Measurements from ENCODE around the gene MLH3.

Gene MLH3

GRCh38 chr14:75079521-75079920 is 28.3 kb upstream of the MLH3 start:
- H3K27ac ChIP-seq (replicated peaks), result no peak overlapping the region
- no peak overlapping the region for H3K4me3 ChIP-seq (replicated peaks; ENCODE audit: insufficient read depth, low read length)
- no peak for DNase-seq (ENCODE audit: low read depth in 1 of 2, low spot score in 1 of 2)

GRCh38 chr14:75077794-75078193 is 26.5 kb upstream of the MLH3 start:
- DNase-seq (ENCODE audit: low read depth in 1 of 2, low spot score in 1 of 2), result no peak
- TF ChIP-seq POLR2AphosphoS5 (IDR thresholded peaks at IDR 0.05; ENCODE audit: low read depth), result no peak
- no peak for TF ChIP-seq REST (IDR thresholded peaks at IDR 0.05; ENCODE audit: insufficient replicate concordance, low read depth)
- no peak for TF ChIP-seq CTCF (IDR thresholded peaks at IDR 0.05; ENCODE audit: insufficient read depth, low read length)
- TF ChIP-seq SPI1 (IDR thresholded peaks at IDR 0.05; ENCODE audit: borderline replicate concordance, low read depth), result no peak
- no peak for TF ChIP-seq GABPA (IDR thresholded peaks at IDR 0.05; ENCODE audit: low read depth)
- H3K4me3 ChIP-seq (replicated peaks; ENCODE audit: insufficient read depth, low read length), result no peak overlapping the region
- no peak overlapping the region for H3K27ac ChIP-seq (replicated peaks)
- H3K27me3 ChIP-seq (ENCODE audit: insufficient read depth, poor library complexity, severe bottlenecking), result no peaks in the 10 kb centered on the region

More at GRCh38 chr14:75079521-75079920, 28.3 kb upstream of the MLH3 start:
- no peaks in the 10 kb centered on the region for H3K27me3 ChIP-seq (ENCODE audit: insufficient read depth, poor library complexity, severe bottlenecking)
- TF ChIP-seq POLR2AphosphoS5 (IDR thresholded peaks at IDR 0.05; ENCODE audit: low read depth) (no peak), CTCF (IDR thresholded peaks at IDR 0.05; ENCODE audit: insufficient read depth, low read length) (no peak), REST (IDR thresholded peaks at IDR 0.05; ENCODE audit: insufficient replicate concordance, low read depth) (no peak), SPI1 (IDR thresholded peaks at IDR 0.05; ENCODE audit: borderline replicate concordance, low read depth) (no peak)

GRCh38 chr14:75070383-75070782 is 19.1 kb upstream of the MLH3 start:
- DNase-seq (ENCODE audit: low read depth in 1 of 2, low spot score in 1 of 2), result no peak
- Histone ChIP-seq H3K4me3 (replicated peaks; ENCODE audit: insufficient read depth, low read length) (no peak overlapping the region), H3K27ac (replicated peaks) (no peak overlapping the region), H3K27me3 (ENCODE audit: insufficient read depth, poor library complexity, severe bottlenecking) (no peaks in the 10 kb centered on the region)
- TF ChIP-seq SPI1 (IDR thresholded peaks at IDR 0.05; ENCODE audit: borderline replicate concordance, low read depth), result no peak
- TF ChIP-seq GABPA (IDR thresholded peaks at IDR 0.05; ENCODE audit: low read depth), result no peak
- no peak for TF ChIP-seq REST (IDR thresholded peaks at IDR 0.05; ENCODE audit: insufficient replicate concordance, low read depth)
- no peak for TF ChIP-seq POLR2AphosphoS5 (IDR thresholded peaks at IDR 0.05; ENCODE audit: low read depth)
- TF ChIP-seq CTCF (IDR thresholded peaks at IDR 0.05; ENCODE audit: insufficient read depth, low read length), result no peak
